Osteocyte (in vitro differentiated cells): Measurements from ENCODE around the gene ATP6V0C. TPM values are rescaled to one million over a fixed set of nuclear protein-coding genes. Genes with fewer than 3 reads are reported as not detected.
A peak's percentile ranks its signal among the peaks of the same experiment; 100 is the strongest.

ENCODE experiments used
- DNase-seq: peaks from one replicate; pipeline ENCODE4 v3.0.0; 2021; ENCODE audit warnings: mixed read lengths; ENCODE audit not compliant: unreplicated experiment; ENCODE audit errors: extremely low spot score
- H3K27ac Mint-ChIP-seq: one replicate; pipeline ENCODE4 v1.8.0; 2021; ENCODE audit warnings: mild to moderate bottlenecking, mixed read lengths; ENCODE audit not compliant: unreplicated experiment
- H3K27me3 Mint-ChIP-seq: one replicate; pipeline ENCODE4 v1.8.0; 2021; ENCODE audit warnings: mixed read lengths; ENCODE audit not compliant: unreplicated experiment
- H3K36me3 Mint-ChIP-seq: one replicate; pipeline ENCODE4 v1.8.0; 2021; ENCODE audit warnings: mixed read lengths; ENCODE audit not compliant: unreplicated experiment
- H3K4me1 Mint-ChIP-seq: one replicate; pipeline ENCODE4 v1.8.0; 2021; ENCODE audit warnings: mixed read lengths; ENCODE audit not compliant: unreplicated experiment
- H3K4me3 Mint-ChIP-seq: one replicate; pipeline ENCODE4 v1.8.0; 2021; ENCODE audit warnings: mild to moderate bottlenecking, moderate library complexity, mixed read lengths; ENCODE audit not compliant: unreplicated experiment
- H3K9me3 Mint-ChIP-seq: one replicate; pipeline ENCODE4 v1.8.0; 2021; ENCODE audit warnings: mixed read lengths; ENCODE audit not compliant: unreplicated experiment
- CTCF ChIP-seq: fragments of 200-600 bp; sonication (generic); IDR thresholded peaks from 2 replicates; pipeline ENCODE4 v1.5.0; 2021; ENCODE audit warnings: antibody characterized with exemption, mild to moderate bottlenecking, moderate library complexity
- total RNA-seq: library from RNA; stranded (reverse); gene quantifications from 2 replicates; pipeline ENCODE4 v1.2.1, GENCODE V29; 2021

The ATP6V0C gene
- total RNA-seq, 1 donor from 2014 or later = 208 TPM

GRCh38 chr16:2470603-2471015, 43.1 kb upstream of the ATP6V0C start:
- H3K4me1 Mint-ChIP-seq = peaks cover 34% of the 10 kb centered on the region
- no peaks in the 10 kb centered on the region for H3K36me3 Mint-ChIP-seq
- H3K4me3 Mint-ChIP-seq = no peak overlapping the region

GRCh38 chr16:2471016-2471652, 42.6 kb upstream of the ATP6V0C start, which contains the start of gene NTN3:
Gene NTN3 (plus strand): TSS chr16:2471297. CDS start chr16:2471702, 405 bp downstream.
- H3K4me3 Mint-ChIP-seq = peak within 1 kb of the TSS; percentile 10
- TF ChIP-seq CTCF = no peak
- H3K36me3 Mint-ChIP-seq = no peaks in the 10 kb centered on the region
- H3K27me3 Mint-ChIP-seq = no peaks in the 10 kb centered on the region
- no peaks in the 10 kb centered on the region for H3K9me3 Mint-ChIP-seq
- no peak for DNase-seq
- peak within 1 kb of the TSS; percentile 44 for H3K27ac Mint-ChIP-seq
- H3K4me1 Mint-ChIP-seq = peaks cover 34% of the 10 kb centered on the region

More at GRCh38 chr16:2470603-2471015, 43.1 kb upstream of the ATP6V0C start:
- no peaks in the 10 kb centered on the region for H3K27me3 Mint-ChIP-seq
- no peak for TF ChIP-seq CTCF
- no peaks in the 10 kb centered on the region for H3K9me3 Mint-ChIP-seq
- no peak for DNase-seq
- peak overlapping the region; percentile 44 for H3K27ac Mint-ChIP-seq

- Mint-ChIP-seq H3K4me1 (peaks cover 40% of the 10 kb centered on the region), H3K4me3 (peak overlapping the region; percentile 10), H3K27ac (no peak overlapping the region), H3K36me3 (no peaks in the 10 kb centered on the region), H3K9me3 (no peaks in the 10 kb centered on the region), H3K27me3 (no peaks in the 10 kb centered on the region)
- no peak for DNase-seq
- no peak for TF ChIP-seq CTCF
Measured at GRCh38 chr16:2471653-2472487, 41.9 kb upstream of the ATP6V0C start.

- Mint-ChIP-seq H3K4me3 (peak overlapping the region; percentile 32), H3K36me3 (no peaks in the 10 kb centered on the region), H3K4me1 (peaks cover 40% of the 10 kb centered on the region), H3K9me3 (no peaks in the 10 kb centered on the region), H3K27ac (no peak overlapping the region), H3K27me3 (no peaks in the 10 kb centered on the region)
- no peak for DNase-seq
- TF ChIP-seq CTCF = no peak
Measured at GRCh38 chr16:2472488-2472864, 41.3 kb upstream of the ATP6V0C start.

- H3K27ac Mint-ChIP-seq = no peak overlapping the region
- peak overlapping the region; percentile 65 for H3K4me3 Mint-ChIP-seq
- peaks cover 45% of the 10 kb centered on the region for H3K4me1 Mint-ChIP-seq
- TF ChIP-seq CTCF = no peak
- no peaks in the 10 kb centered on the region for H3K9me3 Mint-ChIP-seq
- H3K36me3 Mint-ChIP-seq = no peaks in the 10 kb centered on the region
- no peaks in the 10 kb centered on the region for H3K27me3 Mint-ChIP-seq
- DNase-seq = no peak
Measured at GRCh38 chr16:2472885-2473445, 40.8 kb upstream of the ATP6V0C start.
